Epithelial cell of proximal tubule (primary cell): ENCODE data around the gene VKORC1. TPM values are rescaled to one million over a fixed set of nuclear protein-coding genes. Genes with fewer than 3 reads are reported as not detected.

Experiments used
- DNase-seq: peaks from one replicate; pipeline ENCODE4 v3.0.0-alpha.2; 2011; ENCODE audit warnings: low read depth
- H3K4me3 ChIP-seq: 2 replicates; pipeline ENCODE4 v1.5.1; 2011; ENCODE audit warnings: low read depth, mild to moderate bottlenecking, low read length
- CTCF ChIP-seq: conservative IDR thresholded peaks from 2 replicates; pipeline ENCODE4 v1.5.1; 2012; ENCODE audit warnings: low read depth, mild to moderate bottlenecking, low read length
- total RNA-seq: library from RNA; depleted of rRNA; stranded (reverse); fragments of >200 nt; gene quantifications from 2 replicates; pipeline ENCODE4 v1.2.3, GENCODE V29; 2015

VKORC1 gene
- total RNA-seq, 1 donor from 2014 or later: 214 TPM

GRCh38 chr16:31117384-31118222 is 23.0 kb upstream of the VKORC1 start, which contains the start of gene KAT8:
KAT8 (plus strand) TSS chr16:31117664; CDS start chr16:31117682, 18 bp downstream.
- peak within 1 kb of the TSS; percentile 82 for H3K4me3 ChIP-seq
- DNase-seq: peak; percentile 87
- TF ChIP-seq CTCF: no peak

- no peak for TF ChIP-seq CTCF
- H3K4me3 ChIP-seq: no peak overlapping the region
- DNase-seq: no peak
Observed at GRCh38 chr16:31114468-31114867, 19.9 kb upstream of the VKORC1 start.

- no peak for TF ChIP-seq CTCF
- no peak overlapping the region for H3K4me3 ChIP-seq
- DNase-seq: peak; percentile 89
Observed at GRCh38 chr16:31113121-31114120, 18.8 kb upstream of the VKORC1 start.

- H3K4me3 ChIP-seq: no peak overlapping the region
- no peak for DNase-seq
- no peak for TF ChIP-seq CTCF
Observed at GRCh38 chr16:31112711-31113110, 18.1 kb upstream of the VKORC1 start.

- DNase-seq: no peak
- TF ChIP-seq CTCF: no peak
- H3K4me3 ChIP-seq: no peak overlapping the region
Observed at GRCh38 chr16:31111881-31112466, 17.4 kb upstream of the VKORC1 start.

- TF ChIP-seq CTCF: no peak
- no peak overlapping the region for H3K4me3 ChIP-seq
- DNase-seq: no peak
Observed at GRCh38 chr16:31110106-31111034, 15.8 kb upstream of the VKORC1 start.
